SK-N-SH treated with all-trans-retinoic acid at 6 μM for 48 hours (cell line): ENCODE data around the gene ZNF423.

Source experiments
- ATAC-seq: fragments of 200-7000 bp; cut with Tn5 transposase; 3 replicates; pipeline ENCODE4 v1.9.1; 2020; ENCODE audit warnings: mild to moderate bottlenecking, moderate library complexity
- ARNTL ChIP-seq: fragments of 450-650 bp; formaldehyde crosslinking; IDR thresholded peaks from 2 replicates; pipeline ENCODE4 v1.5.0; 2020; ENCODE audit warnings: low read depth, mild to moderate bottlenecking, moderate library complexity, borderline replicate concordance
- BACH2 ChIP-seq: fragments of 250-450 bp; sonication (Bioruptor Pico); IDR thresholded peaks from 2 replicates; pipeline ENCODE4 v1.9.0; 2021; ENCODE audit warnings: mild to moderate bottlenecking, borderline replicate concordance
- CSDC2 ChIP-seq: fragments of 250-450 bp; sonication (Bioruptor Pico); IDR thresholded peaks from 2 replicates; pipeline ENCODE4 v1.5.0; 2020; ENCODE audit warnings: mild to moderate bottlenecking, moderate library complexity
- ESRRG ChIP-seq: fragments of 250-450 bp; sonication (Bioruptor Pico); IDR thresholded peaks from 2 replicates; pipeline ENCODE4 v1.6.1; 2021; ENCODE audit warnings: mild to moderate bottlenecking
- GLIS3 ChIP-seq: fragments of 250-450 bp; sonication (Bioruptor Pico); IDR thresholded peaks from 2 replicates; pipeline ENCODE4 v1.5.0; 2020; ENCODE audit warnings: mild to moderate bottlenecking, moderate library complexity
- ISL1 ChIP-seq: fragments of 250-450 bp; sonication (Bioruptor Pico); IDR thresholded peaks from 2 replicates; pipeline ENCODE4 v2.1.2; 2022; ENCODE audit warnings: mild to moderate bottlenecking, moderate library complexity
- OSR1 ChIP-seq: fragments of 250-450 bp; sonication (Bioruptor Pico); IDR thresholded peaks from 2 replicates; pipeline ENCODE4 v1.8.0; 2022; ENCODE audit warnings: moderate library complexity, mild to moderate bottlenecking, inconsistent platforms
- PATZ1 ChIP-seq: fragments of 250-450 bp; sonication (Bioruptor Pico); IDR thresholded peaks from 2 replicates; pipeline ENCODE4 v1.8.0; 2020; ENCODE audit warnings: mild to moderate bottlenecking, moderate library complexity, borderline replicate concordance
- PPARA ChIP-seq: fragments of 250-450 bp; sonication (Bioruptor Pico); IDR thresholded peaks from 2 replicates; pipeline ENCODE4 v1.5.0; 2020; ENCODE audit warnings: mild to moderate bottlenecking, borderline replicate concordance
- RARB ChIP-seq: fragments of 250-450 bp; sonication (Bioruptor Pico); IDR thresholded peaks from 2 replicates; pipeline ENCODE4 v1.8.0; 2021; ENCODE audit warnings: mild to moderate bottlenecking, moderate library complexity
- SNAI2 ChIP-seq: fragments of 250-450 bp; sonication (Bioruptor Pico); IDR thresholded peaks from 2 replicates; pipeline ENCODE4 v1.5.0; 2020; ENCODE audit warnings: mild to moderate bottlenecking, moderate library complexity
- TCF4 ChIP-seq: fragments of 250-450 bp; sonication (Bioruptor Pico); IDR thresholded peaks from 2 replicates; pipeline ENCODE4 v1.8.0; 2021; ENCODE audit warnings: mild to moderate bottlenecking, moderate library complexity, borderline replicate concordance
- ZC3H10 ChIP-seq: fragments of 250-450 bp; sonication (Bioruptor Pico); IDR thresholded peaks from 2 replicates; pipeline ENCODE4 v1.5.1; 2021; ENCODE audit warnings: mild to moderate bottlenecking, moderate library complexity
- ZFP3 ChIP-seq: fragments of 250-450 bp; sonication (Bioruptor Pico); IDR thresholded peaks from 2 replicates; pipeline ENCODE4 v1.5.0; 2020; ENCODE audit warnings: mild to moderate bottlenecking, moderate library complexity
- ZFP30 ChIP-seq: fragments of 450-650 bp; formaldehyde crosslinking; IDR thresholded peaks from 2 replicates; pipeline ENCODE4 v1.5.0; 2022; ENCODE audit warnings: mild to moderate bottlenecking, moderate library complexity
- ZNF565 ChIP-seq: fragments of 450-650 bp; formaldehyde crosslinking; conservative IDR thresholded peaks from 2 replicates; pipeline ENCODE4 v1.5.0; 2020; ENCODE audit warnings: low read depth, mild to moderate bottlenecking, moderate library complexity
- ZNF70 ChIP-seq: fragments of 450-650 bp; formaldehyde crosslinking; IDR thresholded peaks from 2 replicates; pipeline ENCODE4 v1.5.0; 2020; ENCODE audit warnings: mild to moderate bottlenecking, moderate library complexity
- ZNF8 ChIP-seq: fragments of 450-650 bp; formaldehyde crosslinking; IDR thresholded peaks from 2 replicates; pipeline ENCODE4 v1.5.0; 2020; ENCODE audit warnings: mild to moderate bottlenecking, moderate library complexity
- TF ChIP-seq, protein P1 (sequence below): fragments of 250-450 bp; sonication (Bioruptor Pico); IDR thresholded peaks from 2 replicates; pipeline ENCODE4 v1.8.0; 2021; ENCODE audit warnings: low read depth, mild to moderate bottlenecking, moderate library complexity, borderline replicate concordance
- TF ChIP-seq, protein P2 (sequence below): fragments of 250-450 bp; sonication (Bioruptor Pico); IDR thresholded peaks from 2 replicates; pipeline ENCODE4 v1.5.1; 2020; ENCODE audit warnings: low read depth, mild to moderate bottlenecking, moderate library complexity
- TF ChIP-seq, protein P3 (sequence below): fragments of 250-450 bp; sonication (Bioruptor Pico); IDR thresholded peaks from 2 replicates; pipeline ENCODE4 v1.5.1; 2021; ENCODE audit warnings: mild to moderate bottlenecking, moderate library complexity

The ZNF423 gene

GRCh38 chr16:49545741-49546448 lies 310.0 kb downstream of the ZNF423 start:
- ATAC-seq = no peak
- TF ChIP-seq, protein P1, sequence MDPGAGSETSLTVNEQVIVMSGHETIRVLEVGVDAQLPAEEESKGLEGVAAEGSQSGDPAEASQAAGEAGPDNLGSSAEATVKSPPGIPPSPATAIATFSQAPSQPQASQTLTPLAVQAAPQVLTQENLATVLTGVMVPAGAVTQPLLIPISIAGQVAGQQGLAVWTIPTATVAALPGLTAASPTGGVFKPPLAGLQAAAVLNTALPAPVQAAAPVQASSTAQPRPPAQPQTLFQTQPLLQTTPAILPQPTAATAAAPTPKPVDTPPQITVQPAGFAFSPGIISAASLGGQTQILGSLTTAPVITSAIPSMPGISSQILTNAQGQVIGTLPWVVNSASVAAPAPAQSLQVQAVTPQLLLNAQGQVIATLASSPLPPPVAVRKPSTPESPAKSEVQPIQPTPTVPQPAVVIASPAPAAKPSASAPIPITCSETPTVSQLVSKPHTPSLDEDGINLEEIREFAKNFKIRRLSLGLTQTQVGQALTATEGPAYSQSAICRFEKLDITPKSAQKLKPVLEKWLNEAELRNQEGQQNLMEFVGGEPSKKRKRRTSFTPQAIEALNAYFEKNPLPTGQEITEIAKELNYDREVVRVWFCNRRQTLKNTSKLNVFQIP (CRISPR knock-in tag) = no peak
- TF ChIP-seq ZNF8 (CRISPR knock-in tag) (no peak), SNAI2 (no peak), BACH2 (CRISPR knock-in tag) (no peak), ARNTL (CRISPR knock-in tag) (no peak), TCF4 (CRISPR knock-in tag) (no peak), ZC3H10 (CRISPR knock-in tag) (no peak), ZFP30 (no peak), ISL1 (no peak), GLIS3 (CRISPR knock-in tag) (no peak), RARB (CRISPR knock-in tag) (no peak), PPARA (CRISPR knock-in tag) (no peak), ESRRG (no peak), ZNF565 (CRISPR knock-in tag) (no peak), OSR1 (CRISPR knock-in tag) (no peak), ZFP3 (CRISPR knock-in tag) (no peak)
- TF ChIP-seq, protein P2, sequence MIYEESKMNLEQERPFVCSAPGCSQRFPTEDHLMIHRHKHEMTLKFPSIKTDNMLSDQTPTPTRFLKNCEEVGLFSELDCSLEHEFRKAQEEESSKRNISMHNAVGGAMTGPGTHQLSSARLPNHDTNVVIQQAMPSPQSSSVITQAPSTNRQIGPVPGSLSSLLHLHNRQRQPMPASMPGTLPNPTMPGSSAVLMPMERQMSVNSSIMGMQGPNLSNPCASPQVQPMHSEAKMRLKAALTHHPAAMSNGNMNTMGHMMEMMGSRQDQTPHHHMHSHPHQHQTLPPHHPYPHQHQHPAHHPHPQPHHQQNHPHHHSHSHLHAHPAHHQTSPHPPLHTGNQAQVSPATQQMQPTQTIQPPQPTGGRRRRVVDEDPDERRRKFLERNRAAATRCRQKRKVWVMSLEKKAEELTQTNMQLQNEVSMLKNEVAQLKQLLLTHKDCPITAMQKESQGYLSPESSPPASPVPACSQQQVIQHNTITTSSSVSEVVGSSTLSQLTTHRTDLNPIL (CRISPR knock-in tag) = no peak

- TF ChIP-seq PATZ1 (CRISPR knock-in tag) (no peak), ZFP3 (CRISPR knock-in tag) (no peak), ZNF70 (CRISPR knock-in tag) (no peak)
- TF ChIP-seq, protein P3, sequence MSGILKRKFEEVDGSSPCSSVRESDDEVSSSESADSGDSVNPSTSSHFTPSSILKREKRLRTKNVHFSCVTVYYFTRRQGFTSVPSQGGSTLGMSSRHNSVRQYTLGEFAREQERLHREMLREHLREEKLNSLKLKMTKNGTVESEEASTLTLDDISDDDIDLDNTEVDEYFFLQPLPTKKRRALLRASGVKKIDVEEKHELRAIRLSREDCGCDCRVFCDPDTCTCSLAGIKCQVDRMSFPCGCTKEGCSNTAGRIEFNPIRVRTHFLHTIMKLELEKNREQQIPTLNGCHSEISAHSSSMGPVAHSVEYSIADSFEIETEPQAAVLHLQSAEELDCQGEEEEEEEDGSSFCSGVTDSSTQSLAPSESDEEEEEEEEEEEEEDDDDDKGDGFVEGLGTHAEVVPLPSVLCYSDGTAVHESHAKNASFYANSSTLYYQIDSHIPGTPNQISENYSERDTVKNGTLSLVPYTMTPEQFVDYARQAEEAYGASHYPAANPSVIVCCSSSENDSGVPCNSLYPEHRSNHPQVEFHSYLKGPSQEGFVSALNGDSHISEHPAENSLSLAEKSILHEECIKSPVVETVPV (CRISPR knock-in tag) = no peak
- no peak for ATAC-seq
These were observed 310.7 kb downstream of the ZNF423 start for GRCh38 chr16:49545243-49545642.

- TF ChIP-seq CSDC2 (CRISPR knock-in tag) (no peak), SNAI2 (no peak), ZFP30 (no peak), BACH2 (CRISPR knock-in tag) (no peak), OSR1 (CRISPR knock-in tag) (no peak), ZNF70 (CRISPR knock-in tag) (no peak), ISL1 (no peak), ESRRG (no peak), ZFP3 (CRISPR knock-in tag) (no peak), ZC3H10 (CRISPR knock-in tag) (no peak), RARB (CRISPR knock-in tag) (no peak), GLIS3 (CRISPR knock-in tag) (no peak), TCF4 (CRISPR knock-in tag) (no peak)
- TF ChIP-seq, protein P1 (CRISPR knock-in tag) = no peak
- TF ChIP-seq, protein P2 (CRISPR knock-in tag) = no peak
- TF ChIP-seq, all 23 proteins: peak for 0
- ATAC-seq = no peak
These were observed 311.1 kb downstream of the ZNF423 start for GRCh38 chr16:49544828-49545227.
